Common myeloid progenitor, CD34-positive (primary cell): Measurements from ENCODE around the gene CAMTA1.

Source experiments
- CTCF ChIA-PET: fragments of 350-600 bp; sonication (Branson Sonifier 250); formaldehyde crosslinking; loops from one replicate; lab custom pipeline; 2021; ENCODE audit warnings: antibody characterized with exemption; lab: Charles Lee
- POLR2A ChIA-PET: fragments of 350-600 bp; sonication (Branson Sonifier 250); formaldehyde crosslinking; loops from one replicate; lab custom pipeline; 2021; ENCODE audit warnings: antibody characterized with exemption; lab: Charles Lee
- DNase-seq, 3 donors: peaks; one replicate each; pipeline versions ENCODE4 v3.0.0 to v3.0.0-alpha.2; 2013
- H3K27ac ChIP-seq, 2 experiments: 1 replicate in 1 of 2; 2 replicates in 1 of 2; pipeline ENCODE4 v1.7.0; 2013; ENCODE audit warnings: inconsistent platforms in 2 of 2, low read length in 2 of 2, mild to moderate bottlenecking in 2 of 2, low read depth in 1 of 2, moderate library complexity in 1 of 2; ENCODE audit not compliant: severe bottlenecking in 2 of 2, insufficient read depth in 1 of 2, poor library complexity in 1 of 2
- H3K27me3 ChIP-seq, 5 experiments: replicated peaks in 2 of 5; 1 replicate in 3 of 5; 2 replicates in 2 of 5; pipeline versions ENCODE4 v1.6.1 to v1.7.0; 2013; ENCODE audit warnings: low read length in 4 of 5, mild to moderate bottlenecking in 2 of 5, moderate library complexity in 2 of 5, inconsistent platforms in 1 of 5; ENCODE audit not compliant: insufficient read depth in 5 of 5, control insufficient read depth in 4 of 5
- H3K36me3 ChIP-seq, 4 experiments: 1 replicate in 2 of 4; 2 replicates in 2 of 4; pipeline versions ENCODE4 v1.6.1 to v1.7.0; 2013; ENCODE audit warnings: low read length in 3 of 4, control low read depth in 1 of 4, mild to moderate bottlenecking in 1 of 4; ENCODE audit not compliant: control insufficient read depth in 4 of 4, insufficient read depth in 4 of 4
- H3K4me1 ChIP-seq, 4 experiments: 1 replicate in 3 of 4; 2 replicates in 1 of 4; pipeline versions ENCODE4 v1.6.1 to v1.7.1; 2013; ENCODE audit warnings: low read length in 3 of 4, mild to moderate bottlenecking in 3 of 4, control low read depth in 1 of 4, inconsistent platforms in 1 of 4, moderate library complexity in 1 of 4; ENCODE audit not compliant: control insufficient read depth in 4 of 4, insufficient read depth in 4 of 4; ENCODE audit errors: control extremely low read depth in 1 of 4
- H3K4me3 ChIP-seq, 7 experiments: 1 replicate in 4 of 7; 2 replicates in 3 of 7; pipeline versions ENCODE4 v1.5.1 to v1.7.0; 2013; ENCODE audit warnings: mild to moderate bottlenecking in 7 of 7, low read length in 6 of 7, moderate library complexity in 6 of 7, inconsistent platforms in 2 of 7, low read depth in 2 of 7, control low read depth in 1 of 7; ENCODE audit not compliant: insufficient read depth in 4 of 7, control insufficient read depth in 1 of 7; ENCODE audit errors: extremely low read depth in 1 of 7
- H3K9me3 ChIP-seq, 5 experiments: 1 replicate in 4 of 5; 2 replicates in 1 of 5; pipeline versions ENCODE4 v1.6.1 to v1.7.1; 2013; ENCODE audit warnings: low read length in 4 of 5, mild to moderate bottlenecking in 2 of 5, inconsistent platforms in 1 of 5, low read depth in 1 of 5, moderate library complexity in 1 of 5; ENCODE audit not compliant: control insufficient read depth in 4 of 5, insufficient read depth in 2 of 5; ENCODE audit errors: control extremely low read depth in 1 of 5
- WGBS: methylation state at CpG from one replicate; pipeline ENCODE4 v1.1.5; 2013; ENCODE audit not compliant: insufficient coverage; 5-methylcytosine and 5-hydroxymethylcytosine counted together

Gene CAMTA1

GRCh38 chr1:7293702-7294629 lies 508.7 kb downstream of the CAMTA1 start:
- POLR2A ChIA-PET: no interaction called here
- 75% methylated on average over 8 of the region's 16 CpGs for WGBS
- no peak overlapping the region for H3K4me3 ChIP-seq
- CTCF ChIA-PET: no interaction called here
- H3K36me3 ChIP-seq: no peaks in the 10 kb centered on the region
- no peak for DNase-seq
- H3K27me3 ChIP-seq: peaks cover 0 to 16% (median 0%) of the 10 kb centered on the region in 5 experiments
- H3K9me3 ChIP-seq: peaks cover 0 to 5% (median 2%) of the 10 kb centered on the region in 5 experiments
- no peak overlapping the region for H3K27ac ChIP-seq
- no peaks in the 10 kb centered on the region for H3K4me1 ChIP-seq

GRCh38 chr1:7294636-7295035 lies 509.4 kb downstream of the CAMTA1 start:
- Histone ChIP-seq H3K4me1 (no peaks in the 10 kb centered on the region), H3K4me3 (no peak overlapping the region), H3K9me3 (peaks cover 0 to 5% (median 2%) of the 10 kb centered on the region in 5 experiments), H3K27me3 (peaks cover 0 to 22% (median 3%) of the 10 kb centered on the region in 5 experiments), H3K27ac (no peak overlapping the region), H3K36me3 (no peaks in the 10 kb centered on the region)
- CTCF ChIA-PET: no interaction called here
- WGBS: 92% methylated on average over 7 of the region's 7 CpGs
- no peak for DNase-seq
- POLR2A ChIA-PET: no interaction called here

GRCh38 chr1:7295946-7296345 lies 510.7 kb downstream of the CAMTA1 start:
- peaks cover 0 to 5% (median 2%) of the 10 kb centered on the region in 5 experiments for H3K9me3 ChIP-seq
- no peaks in the 10 kb centered on the region for H3K4me1 ChIP-seq
- H3K36me3 ChIP-seq: no peaks in the 10 kb centered on the region
- 94% methylated on average over 6 of the region's 6 CpGs for WGBS
- no peak for DNase-seq
- H3K27ac ChIP-seq: no peak overlapping the region
- peaks cover 0 to 23% (median 3%) of the 10 kb centered on the region in 5 experiments for H3K27me3 ChIP-seq
- POLR2A ChIA-PET: no interaction called here
- CTCF ChIA-PET: no interaction called here
- H3K4me3 ChIP-seq: no peak overlapping the region

GRCh38 chr1:7296968-7297367 lies 511.7 kb downstream of the CAMTA1 start:
- DNase-seq: no peak
- Histone ChIP-seq H3K27me3 (peaks cover 0 to 23% (median 3%) of the 10 kb centered on the region in 5 experiments), H3K4me3 (no peak overlapping the region), H3K4me1 (no peaks in the 10 kb centered on the region), H3K36me3 (no peaks in the 10 kb centered on the region), H3K27ac (no peak overlapping the region), H3K9me3 (peaks cover 0 to 5% (median 2%) of the 10 kb centered on the region in 5 experiments)
- POLR2A ChIA-PET: no interaction called here
- CTCF ChIA-PET: no interaction called here

GRCh38 chr1:7298145-7298544 lies 512.9 kb downstream of the CAMTA1 start:
- Histone ChIP-seq H3K4me1 (no peaks in the 10 kb centered on the region), H3K27me3 (peaks cover 0 to 23% (median 3%) of the 10 kb centered on the region in 5 experiments), H3K36me3 (no peaks in the 10 kb centered on the region), H3K4me3 (no peak overlapping the region), H3K27ac (no peak overlapping the region), H3K9me3 (peaks cover 0 to 5% (median 2%) of the 10 kb centered on the region in 5 experiments)
- ChIA-PET POLR2A (no interaction called here), CTCF (no interaction called here)
- no peak for DNase-seq
- 78% methylated on average over 2 of the region's 4 CpGs for WGBS

- H3K4me3 ChIP-seq: no peak overlapping the region
- ChIA-PET CTCF (no interaction called here), POLR2A (no interaction called here)
- no peak for DNase-seq
- H3K27me3 ChIP-seq: peaks cover 0 to 23% (median 3%) of the 10 kb centered on the region in 5 experiments
- no peaks in the 10 kb centered on the region for H3K36me3 ChIP-seq
- no peak overlapping the region for H3K27ac ChIP-seq
- 46% methylated on average over 4 of the region's 4 CpGs for WGBS
- no peaks in the 10 kb centered on the region for H3K4me1 ChIP-seq
- peaks cover 0 to 5% (median 2%) of the 10 kb centered on the region in 5 experiments for H3K9me3 ChIP-seq
These were observed 513.5 kb downstream of the CAMTA1 start for GRCh38 chr1:7298749-7299151.

- Histone ChIP-seq H3K9me3 (peaks cover 0 to 5% (median 2%) of the 10 kb centered on the region in 5 experiments), H3K27me3 (peaks cover 0 to 23% (median 3%) of the 10 kb centered on the region in 5 experiments), H3K27ac (no peak overlapping the region), H3K4me3 (no peak overlapping the region), H3K36me3 (no peaks in the 10 kb centered on the region), H3K4me1 (no peaks in the 10 kb centered on the region)
- ChIA-PET CTCF (no interaction called here), POLR2A (no interaction called here)
- no peak for DNase-seq
- 57% methylated on average over 6 of the region's 8 CpGs for WGBS
These were observed 514.1 kb downstream of the CAMTA1 start for GRCh38 chr1:7299329-7299799.
